RPMI7951 (cell line): ENCODE measurements around the gene FAF1. TPM values are rescaled to one million over a fixed set of nuclear protein-coding genes. Genes with fewer than 3 reads are reported as not detected.
A peak's percentile ranks its signal among the peaks of the same experiment; 100 is the strongest.
"Not testable (repeated sequence)": the region's sequence is repeated elsewhere in the genome, so short reads cannot be mapped to it uniquely, and the experiment has no call there.

Experiments used
- DNase-seq: peaks from one replicate; pipeline ENCODE4 v3.0.0-alpha.2; 2012; ENCODE audit warnings: low read depth
- total RNA-seq: library from RNA; depleted of rRNA; stranded (reverse); fragments of >200 nt; shearing (Covaris generic); gene quantifications from 2 replicates; pipeline ENCODE4 v1.2.3, GENCODE V29; 2014

The FAF1 gene
- total RNA-seq, 1 experiment from 2014 or later: 102 TPM

DNA sequence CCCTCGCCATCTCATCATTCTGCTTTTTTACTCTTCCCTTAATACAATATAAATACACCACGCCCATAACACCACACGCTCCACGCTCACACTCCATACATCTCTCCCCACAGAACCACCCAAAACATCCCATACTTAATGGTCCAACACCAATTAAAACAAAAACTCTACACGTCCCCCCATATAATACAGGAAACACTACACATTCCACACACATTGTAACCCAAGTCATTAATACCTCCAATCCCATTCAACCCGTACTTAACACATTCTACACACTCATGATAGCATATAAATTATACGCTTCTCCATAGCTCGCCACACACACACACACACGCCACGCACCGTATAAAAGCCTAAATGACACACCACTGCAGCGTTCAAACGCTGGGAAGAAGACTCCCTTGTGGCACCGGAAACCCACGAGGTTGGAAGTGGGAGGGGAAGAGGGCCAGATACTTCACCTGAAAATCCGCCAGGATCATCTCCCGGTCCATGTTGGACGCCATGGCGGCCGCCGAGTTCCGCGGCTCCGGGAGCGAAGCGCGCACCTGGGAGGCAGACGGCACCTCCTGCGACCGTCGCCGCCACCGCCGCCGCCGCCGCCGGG lies 659 bp downstream of the FAF1 start:
- peak; percentile 54 for DNase-seq

DNA sequence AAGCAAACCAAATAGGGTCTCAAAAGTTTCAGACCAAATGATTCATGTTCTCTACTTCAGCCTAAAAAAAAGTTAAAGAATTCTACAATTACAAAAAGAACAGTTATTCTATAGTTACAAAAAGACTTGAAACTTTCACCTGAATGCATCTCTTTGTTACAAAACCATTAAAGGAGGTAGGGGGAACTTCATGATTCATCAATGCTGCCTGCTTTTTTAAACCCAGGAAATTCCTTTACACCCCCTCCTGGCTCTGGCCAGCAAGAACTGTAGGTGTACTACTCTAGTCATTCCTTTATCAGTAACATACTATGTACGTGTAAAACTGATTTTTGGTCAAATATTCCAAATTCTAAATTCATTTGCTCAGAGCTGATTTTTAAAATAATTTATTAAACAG lies 5.0 kb downstream of the FAF1 start:
- DNase-seq: no peak

DNA sequence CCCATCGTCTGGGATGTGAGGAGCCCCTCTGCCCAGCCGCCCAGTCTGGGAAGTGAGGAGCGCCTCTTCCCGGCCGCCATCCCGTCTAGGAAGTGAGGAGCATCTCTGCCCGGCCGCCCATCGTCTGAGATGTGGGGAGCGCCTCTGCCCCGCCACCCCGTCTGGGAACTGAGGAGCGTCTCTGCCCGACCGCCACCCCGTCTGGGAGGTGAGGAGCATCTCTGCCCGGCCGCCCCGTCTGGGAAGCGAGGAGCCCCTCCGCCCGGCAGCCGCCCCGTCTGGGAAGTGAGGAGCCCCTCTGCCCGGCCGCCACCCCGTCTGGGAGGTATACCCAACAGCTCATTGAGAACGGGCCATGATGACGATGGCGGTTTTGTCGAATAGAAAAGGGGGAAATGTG lies 7.5 kb downstream of the FAF1 start:
- not testable (repeated sequence) for DNase-seq

GRCh38 chr1:50950396-50950795 lies 9.7 kb downstream of the FAF1 start:
- DNase-seq: no peak

- DNase-seq: no peak
These were observed 10.6 kb downstream of the FAF1 start for GRCh38 chr1:50949286-50949982.

GRCh38 chr1:50942334-50942733 lies 17.7 kb downstream of the FAF1 start:
- DNase-seq: no peak

GRCh38 chr1:50940291-50940690 lies 19.8 kb downstream of the FAF1 start:
- no peak for DNase-seq

DNA sequence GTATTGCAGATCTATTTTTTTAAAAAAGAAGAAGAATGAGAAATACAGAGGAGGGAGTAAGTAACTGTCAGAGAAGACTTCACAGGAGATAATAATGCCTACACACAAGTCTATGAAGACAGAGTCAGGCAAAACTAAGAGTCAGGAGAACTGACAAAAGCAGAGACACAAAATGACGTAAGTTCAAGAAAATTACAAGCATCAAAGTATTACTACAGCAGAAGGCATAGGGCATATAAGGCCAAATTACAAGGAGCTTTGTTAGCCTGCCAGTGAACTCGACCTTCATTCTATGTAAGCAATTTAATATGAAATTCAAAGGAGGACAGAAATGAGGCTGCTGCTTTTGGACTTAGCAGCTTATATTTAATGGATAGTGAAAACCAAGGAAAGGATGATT lies 23.7 kb downstream of the FAF1 start:
- no peak for DNase-seq

DNA sequence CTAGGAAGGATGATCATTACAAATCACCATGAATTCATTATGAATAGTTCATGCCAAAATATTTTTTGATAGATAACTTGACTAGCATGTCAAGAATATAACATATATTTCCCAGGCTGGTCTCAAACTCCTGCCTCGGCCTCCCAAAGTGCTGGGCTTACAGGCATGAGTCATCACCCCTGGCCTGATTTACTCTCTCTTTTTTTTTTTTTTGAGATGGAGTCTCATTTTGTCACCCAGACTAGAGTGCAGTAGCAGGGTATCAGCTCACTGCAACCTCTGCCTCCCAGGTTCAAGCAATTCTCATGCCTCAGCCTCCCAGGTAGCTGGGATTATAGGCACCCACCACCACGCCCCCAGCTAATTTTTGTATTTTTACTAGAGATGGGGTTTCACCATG lies 24.8 kb downstream of the FAF1 start:
- DNase-seq: peak; percentile 36

GRCh38 chr1:50934838-50935237 lies 25.2 kb downstream of the FAF1 start:
- no peak for DNase-seq

- not testable (repeated sequence) for DNase-seq
These were observed 26.3 kb downstream of the FAF1 start for GRCh38 chr1:50933770-50934169.

DNA sequence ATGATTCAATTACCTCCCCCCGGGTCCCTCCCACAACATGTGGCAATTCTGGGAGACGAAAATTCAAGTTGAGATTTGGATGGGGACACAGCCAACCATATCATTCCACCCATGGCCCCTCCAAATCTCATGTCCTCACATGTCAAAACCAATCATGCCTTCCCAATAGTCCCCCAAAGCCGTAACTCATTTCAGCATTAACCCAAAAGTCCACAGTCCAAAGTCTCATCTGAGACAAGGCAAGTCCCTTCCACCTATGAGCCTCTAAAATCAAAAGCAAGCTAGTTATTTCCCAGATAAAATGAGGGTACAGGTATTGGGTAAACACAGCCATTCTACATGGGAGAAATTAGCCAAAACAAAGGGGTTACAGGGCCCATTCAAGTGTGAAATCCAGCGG lies 28.0 kb downstream of the FAF1 start:
- DNase-seq: not testable (repeated sequence)

GRCh38 chr1:50930965-50931737 lies 28.9 kb downstream of the FAF1 start:
- DNase-seq: peak; percentile 2

- DNase-seq: no peak
These were observed 29.9 kb downstream of the FAF1 start for GRCh38 chr1:50930193-50930592.

GRCh38 chr1:50929376-50929958 lies 30.6 kb downstream of the FAF1 start:
- DNase-seq: peak; percentile 43

DNA sequence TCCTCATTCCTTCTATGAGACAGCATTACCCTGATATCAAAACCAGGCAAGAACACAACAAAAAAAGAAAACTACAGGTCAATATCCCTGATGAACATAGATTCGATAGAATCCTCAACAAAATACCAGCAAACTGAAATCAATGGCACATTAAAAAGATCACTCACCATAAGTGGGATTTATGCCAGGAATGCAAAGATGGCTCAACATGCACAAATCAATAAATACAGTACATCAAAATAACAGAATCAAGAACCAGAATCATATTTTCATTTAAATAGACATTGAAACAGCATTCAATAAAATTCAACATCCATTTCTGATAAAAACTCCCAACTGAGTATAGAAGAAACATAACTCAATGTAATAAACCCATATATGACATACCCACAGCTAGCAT lies 36.5 kb downstream of the FAF1 start:
- no peak for DNase-seq

- no peak for DNase-seq
These were observed 39.0 kb downstream of the FAF1 start for GRCh38 chr1:50921029-50921428.

DNA sequence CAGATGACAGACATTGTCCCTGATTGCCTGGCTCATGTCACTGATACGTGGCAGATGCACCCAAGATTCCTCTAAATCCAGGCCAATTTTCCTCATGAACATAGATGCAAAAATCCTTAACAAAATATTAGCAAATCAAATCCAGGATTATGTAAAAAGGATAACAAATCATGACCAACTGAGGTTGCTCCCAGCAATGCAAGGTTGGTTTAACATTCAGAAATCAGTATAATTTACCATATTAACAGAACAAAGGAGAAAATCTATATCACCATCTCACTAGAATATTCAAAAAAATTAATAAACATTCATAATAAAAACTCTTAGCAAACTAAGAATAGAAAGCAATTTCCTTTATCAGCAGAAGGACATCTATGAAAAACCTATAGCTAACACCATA lies 39.7 kb downstream of the FAF1 start:
- DNase-seq: no peak

DNA sequence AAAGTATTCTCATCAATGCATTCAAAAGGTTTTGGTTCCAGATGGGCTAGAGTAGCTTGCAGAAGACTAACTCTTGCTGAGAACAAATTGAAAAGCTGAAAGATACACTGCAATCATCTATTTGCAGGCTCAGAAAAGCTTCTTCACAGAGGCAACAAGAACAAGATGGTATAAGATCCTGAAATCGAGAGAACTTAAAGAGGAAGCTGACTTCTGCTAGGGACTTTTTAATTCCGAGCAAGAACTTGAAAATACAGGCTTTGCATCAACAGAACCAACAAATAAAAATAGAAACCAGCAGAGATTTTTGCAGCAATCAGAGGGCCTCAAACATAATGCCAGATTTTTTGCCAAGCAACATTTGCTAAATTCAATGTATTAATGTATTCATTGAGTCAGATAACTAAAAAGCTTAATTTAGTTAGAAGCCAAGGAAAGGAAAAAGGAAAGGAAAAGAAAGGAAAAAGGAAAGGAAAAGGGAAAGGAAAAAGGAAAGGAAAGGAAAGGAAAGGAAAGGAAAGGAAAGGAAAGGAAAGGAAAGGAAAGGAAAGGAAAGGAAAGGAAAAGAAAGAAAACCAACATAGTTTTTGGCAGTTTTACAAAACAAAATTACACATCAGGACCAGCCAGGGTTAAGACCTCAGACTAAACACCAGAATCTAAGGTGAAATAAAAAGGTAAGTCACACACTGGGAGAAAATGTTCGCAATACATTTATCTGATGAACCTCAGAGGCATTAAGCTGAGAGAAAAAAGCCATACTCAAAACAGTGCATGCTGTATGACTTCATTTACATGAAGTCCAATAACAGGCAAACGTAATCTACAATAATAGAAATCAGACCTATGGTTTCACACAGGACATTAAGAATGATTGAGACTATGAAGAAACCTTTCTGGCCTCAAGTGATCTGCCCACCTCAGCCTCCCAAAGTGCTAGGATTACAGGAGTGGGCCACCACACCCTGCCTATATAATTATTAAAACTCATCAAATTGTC lies 42.6 kb downstream of the FAF1 start:
- no peak for DNase-seq

DNA sequence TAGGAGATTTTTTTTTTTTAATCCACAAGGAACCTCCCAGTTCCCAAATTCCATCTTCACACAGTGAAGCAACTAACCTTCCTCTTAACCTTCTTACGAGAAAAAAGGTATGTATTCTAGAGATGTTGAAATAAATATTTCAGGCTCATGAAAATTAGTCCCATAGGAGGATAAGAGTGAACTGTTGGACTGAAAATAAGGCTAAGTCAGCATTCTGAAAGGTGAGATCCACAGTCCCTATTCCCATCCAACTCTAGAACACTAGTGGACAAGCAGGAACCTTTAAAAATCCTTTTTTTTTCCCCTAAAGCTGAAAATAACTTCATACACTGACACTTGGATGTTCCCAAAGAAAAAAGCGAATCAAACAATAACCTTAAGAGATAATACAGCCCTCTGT lies 44.4 kb downstream of the FAF1 start:
- DNase-seq: no peak

DNA sequence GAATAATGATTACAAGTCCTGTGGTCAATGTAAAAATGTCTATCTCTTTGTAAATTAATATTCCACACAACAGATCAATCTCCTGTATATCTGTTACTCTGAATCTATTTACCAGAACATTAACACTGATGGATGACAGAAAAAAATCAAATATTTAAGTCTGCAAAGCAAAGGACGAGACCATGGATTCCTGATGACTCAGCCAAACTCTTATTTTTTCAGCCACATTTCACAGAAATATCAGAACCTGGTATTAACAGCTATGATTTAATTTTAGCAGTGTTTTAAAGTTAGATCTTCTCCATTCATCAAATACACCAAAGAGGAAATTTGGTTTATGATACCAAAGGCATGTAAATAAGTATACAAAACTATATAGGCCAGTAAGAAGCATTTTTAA lies 46.1 kb downstream of the FAF1 start:
- DNase-seq: no peak
